Astrocyte (in vitro differentiated cells and primary cell): Measurements from ENCODE around the gene PLAC1. TPM values are rescaled to one million over a fixed set of nuclear protein-coding genes. Genes with fewer than 3 reads are reported as not detected.

ENCODE experiments used
- DNase-seq: peaks from one replicate; pipeline ENCODE4 v3.0.0-alpha.2; 2010; ENCODE audit warnings: low read depth
- FAIRE-seq: peaks from 2 replicates; lab custom pipeline; 2011; peaks lifted over from hg19 to GRCh38; lab: Jason Lieb, UNC
- H2AFZ ChIP-seq: 2 replicates; pipeline ENCODE4 v1.6.0; 2012; ENCODE audit warnings: low read depth, low read length, inconsistent platforms
- H3K27ac ChIP-seq: 2 replicates; pipeline ENCODE4 v1.5.1; 2011; ENCODE audit warnings: low read depth, low read length, inconsistent platforms
- H3K27me3 ChIP-seq: 2 replicates; pipeline ENCODE4 v1.6.0; 2011; ENCODE audit warnings: low read length, inconsistent platforms; ENCODE audit not compliant: insufficient read depth
- H3K36me3 ChIP-seq: 2 replicates; pipeline ENCODE4 v1.5.1; 2011; ENCODE audit warnings: low read length, inconsistent platforms; ENCODE audit not compliant: insufficient read depth
- H3K4me1 ChIP-seq: 2 replicates; pipeline ENCODE4 v1.5.1; 2011; ENCODE audit warnings: low read length, inconsistent platforms; ENCODE audit not compliant: insufficient read depth
- H3K4me2 ChIP-seq: 2 replicates; pipeline ENCODE4 v1.6.0; 2012; ENCODE audit warnings: low read length, inconsistent platforms
- H3K4me3 ChIP-seq: 2 replicates; pipeline ENCODE4 v1.5.1; 2011; ENCODE audit warnings: low read depth, mild to moderate bottlenecking, low read length, inconsistent platforms; ENCODE audit not compliant: insufficient read depth
- H3K79me2 ChIP-seq: 2 replicates; pipeline ENCODE4 v1.6.0; 2012; ENCODE audit warnings: mild to moderate bottlenecking, low read length, inconsistent platforms; ENCODE audit not compliant: insufficient read depth
- H3K9ac ChIP-seq: 2 replicates; pipeline ENCODE4 v1.6.0; 2012; ENCODE audit warnings: mild to moderate bottlenecking, low read length, inconsistent platforms
- H3K9me3 ChIP-seq: 2 replicates; pipeline ENCODE4 v1.5.1; 2012; ENCODE audit warnings: low read depth, mild to moderate bottlenecking, low read length, inconsistent platforms; ENCODE audit not compliant: insufficient read depth
- H4K20me1 ChIP-seq: 2 replicates; pipeline ENCODE4 v1.6.0; 2012; ENCODE audit warnings: low read length, inconsistent platforms; ENCODE audit not compliant: insufficient read depth
- H3K27ac Mint-ChIP-seq: one replicate; pipeline ENCODE4 v1.8.0; 2021; ENCODE audit warnings: mild to moderate bottlenecking, mixed read lengths; ENCODE audit not compliant: unreplicated experiment
- H3K27me3 Mint-ChIP-seq: one replicate; pipeline ENCODE4 v1.8.0; 2021; ENCODE audit warnings: low read depth, mixed read lengths; ENCODE audit not compliant: unreplicated experiment
- H3K36me3 Mint-ChIP-seq: one replicate; pipeline ENCODE4 v1.8.0; 2021; ENCODE audit warnings: low read depth, mixed read lengths; ENCODE audit not compliant: unreplicated experiment
- H3K4me1 Mint-ChIP-seq: one replicate; pipeline ENCODE4 v1.8.0; 2021; ENCODE audit warnings: low read depth, mixed read lengths; ENCODE audit not compliant: unreplicated experiment
- H3K4me3 Mint-ChIP-seq: one replicate; pipeline ENCODE4 v1.8.0; 2021; ENCODE audit warnings: mild to moderate bottlenecking, moderate library complexity, mixed read lengths; ENCODE audit not compliant: unreplicated experiment
- H3K9me3 Mint-ChIP-seq: one replicate; pipeline ENCODE4 v1.8.0; 2021; ENCODE audit warnings: mild to moderate bottlenecking, mixed read lengths; ENCODE audit not compliant: unreplicated experiment
- EZH2 ChIP-seq: IDR thresholded peaks from 2 replicates; pipeline ENCODE4 v1.6.1; 2012; ENCODE audit warnings: mild to moderate bottlenecking, low read length, inconsistent platforms; ENCODE audit not compliant: insufficient read depth
- total RNA-seq: library from RNA; stranded (reverse); gene quantifications from 2 replicates; pipeline ENCODE4 v1.2.1, GENCODE V29; 2021
- TF ChIP-seq, protein P1 (sequence below): IDR thresholded peaks from 2 replicates; pipeline ENCODE4 v1.5.1; 2011; ENCODE audit warnings: low read depth, mild to moderate bottlenecking, inconsistent platforms, low read length, moderate library complexity; ENCODE audit not compliant: insufficient read depth

The PLAC1 gene
- total RNA-seq, 1 donor from 2014 or later = 0.61 TPM

GRCh38 chrX:134546187-134546586, 112.1 kb downstream of the PLAC1 start:
- H3K4me3 Mint-ChIP-seq = peak overlapping the region; percentile 99

GRCh38 chrX:134545510-134545909, 112.8 kb downstream of the PLAC1 start:
- Histone ChIP-seq H3K79me2 (peaks cover 26% of the 10 kb centered on the region), H3K9ac (no peak overlapping the region), H3K36me3 (peaks cover 4% of the 10 kb centered on the region), H3K4me1 (peaks cover 28% of the 10 kb centered on the region), H3K4me2 (peak overlapping the region; percentile 89), H3K27ac (no peak overlapping the region), H3K9me3 (no peaks in the 10 kb centered on the region), H4K20me1 (no peaks in the 10 kb centered on the region), H3K27me3 (no peaks in the 10 kb centered on the region), H3K4me3 (no peak overlapping the region), H2AFZ (no peak overlapping the region)
- DNase-seq = no peak
- H3K36me3 Mint-ChIP-seq = peaks cover 7% of the 10 kb centered on the region
- no peak for TF ChIP-seq EZH2
- TF ChIP-seq, protein P1, sequence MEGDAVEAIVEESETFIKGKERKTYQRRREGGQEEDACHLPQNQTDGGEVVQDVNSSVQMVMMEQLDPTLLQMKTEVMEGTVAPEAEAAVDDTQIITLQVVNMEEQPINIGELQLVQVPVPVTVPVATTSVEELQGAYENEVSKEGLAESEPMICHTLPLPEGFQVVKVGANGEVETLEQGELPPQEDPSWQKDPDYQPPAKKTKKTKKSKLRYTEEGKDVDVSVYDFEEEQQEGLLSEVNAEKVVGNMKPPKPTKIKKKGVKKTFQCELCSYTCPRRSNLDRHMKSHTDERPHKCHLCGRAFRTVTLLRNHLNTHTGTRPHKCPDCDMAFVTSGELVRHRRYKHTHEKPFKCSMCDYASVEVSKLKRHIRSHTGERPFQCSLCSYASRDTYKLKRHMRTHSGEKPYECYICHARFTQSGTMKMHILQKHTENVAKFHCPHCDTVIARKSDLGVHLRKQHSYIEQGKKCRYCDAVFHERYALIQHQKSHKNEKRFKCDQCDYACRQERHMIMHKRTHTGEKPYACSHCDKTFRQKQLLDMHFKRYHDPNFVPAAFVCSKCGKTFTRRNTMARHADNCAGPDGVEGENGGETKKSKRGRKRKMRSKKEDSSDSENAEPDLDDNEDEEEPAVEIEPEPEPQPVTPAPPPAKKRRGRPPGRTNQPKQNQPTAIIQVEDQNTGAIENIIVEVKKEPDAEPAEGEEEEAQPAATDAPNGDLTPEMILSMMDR = no peak
- no peak for FAIRE-seq
- H3K4me3 Mint-ChIP-seq = peak overlapping the region; percentile 99
- H3K27me3 Mint-ChIP-seq = no peaks in the 10 kb centered on the region
- H3K27ac Mint-ChIP-seq = peak overlapping the region; percentile 66
- peaks cover 22% of the 10 kb centered on the region for H3K4me1 Mint-ChIP-seq
- no peaks in the 10 kb centered on the region for H3K9me3 Mint-ChIP-seq

More at GRCh38 chrX:134546187-134546586, 112.1 kb downstream of the PLAC1 start:
- peaks cover 22% of the 10 kb centered on the region for H3K4me1 Mint-ChIP-seq
- Histone ChIP-seq H3K27ac (no peak overlapping the region), H3K9me3 (no peaks in the 10 kb centered on the region), H3K4me1 (peaks cover 35% of the 10 kb centered on the region), H3K9ac (no peak overlapping the region), H3K79me2 (peaks cover 26% of the 10 kb centered on the region), H2AFZ (no peak overlapping the region), H3K4me2 (peak overlapping the region; percentile 89), H3K36me3 (peaks cover 4% of the 10 kb centered on the region), H3K4me3 (no peak overlapping the region), H3K27me3 (no peaks in the 10 kb centered on the region), H4K20me1 (no peaks in the 10 kb centered on the region)
- no peaks in the 10 kb centered on the region for H3K27me3 Mint-ChIP-seq
- H3K27ac Mint-ChIP-seq = no peak overlapping the region
- H3K9me3 Mint-ChIP-seq = no peaks in the 10 kb centered on the region
- DNase-seq = no peak
- TF ChIP-seq, protein P1 = no peak
- no peak for TF ChIP-seq EZH2
- peaks cover 7% of the 10 kb centered on the region for H3K36me3 Mint-ChIP-seq
- FAIRE-seq = no peak

DNA sequence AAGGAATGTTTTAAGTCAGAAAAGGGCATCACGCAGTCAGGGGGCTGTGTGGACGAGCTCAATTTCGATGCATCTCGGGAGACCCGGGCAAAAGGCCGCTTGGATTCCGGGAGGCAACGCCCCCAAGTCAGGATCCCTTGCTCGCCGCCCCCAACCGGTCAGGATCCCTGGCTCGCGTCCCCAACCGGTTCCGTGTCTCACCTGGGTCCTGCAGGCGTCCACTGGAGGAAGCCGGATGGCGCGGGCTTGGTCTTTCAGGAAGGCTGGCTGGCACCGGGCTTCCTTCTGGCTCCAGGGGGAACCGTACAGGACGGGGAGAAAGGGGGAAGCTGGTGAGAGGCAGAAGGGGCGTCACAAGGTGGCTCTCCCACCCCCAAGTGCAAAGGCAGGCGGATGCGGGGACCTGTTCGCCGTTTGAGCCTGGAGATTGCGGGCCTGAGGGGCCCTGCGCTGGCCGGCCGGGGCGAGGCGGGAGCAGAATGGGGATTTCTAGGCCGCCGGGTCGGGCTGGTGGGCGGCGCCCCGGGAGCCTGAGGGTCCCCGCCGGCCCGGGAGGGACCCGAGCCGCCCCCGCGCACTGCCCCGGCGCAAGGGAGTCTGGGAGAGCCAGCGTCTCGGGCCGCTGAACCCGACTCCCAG, 113.6 kb downstream of the PLAC1 start:
- no peaks in the 10 kb centered on the region for H3K27me3 ChIP-seq
- H3K9ac ChIP-seq = no peak overlapping the region
- Mint-ChIP-seq H3K4me1 (peaks cover 18% of the 10 kb centered on the region), H3K27ac (peak overlapping the region; percentile 58), H3K4me3 (peak overlapping the region; percentile 68), H3K36me3 (peaks cover 7% of the 10 kb centered on the region), H3K9me3 (no peaks in the 10 kb centered on the region), H3K27me3 (no peaks in the 10 kb centered on the region)
- H3K27ac ChIP-seq = no peak overlapping the region
- peaks cover 26% of the 10 kb centered on the region for H3K79me2 ChIP-seq
- peaks cover 4% of the 10 kb centered on the region for H3K36me3 ChIP-seq
- H2AFZ ChIP-seq = peak overlapping the region; percentile 18
- FAIRE-seq = no peak
- DNase-seq = no peak
- no peak overlapping the region for H3K4me3 ChIP-seq
- peaks cover 21% of the 10 kb centered on the region for H3K4me1 ChIP-seq
- TF ChIP-seq, protein P1 = no peak
- TF ChIP-seq EZH2 = no peak
- H4K20me1 ChIP-seq = no peaks in the 10 kb centered on the region
- H3K4me2 ChIP-seq = peak overlapping the region; percentile 89
- no peaks in the 10 kb centered on the region for H3K9me3 ChIP-seq
